BLaER1 (cell line): Measurements from ENCODE around the gene MYO3B.

Experiments used
- H3K27ac ChIP-seq: shearing (Covaris generic); formaldehyde crosslinking; 2 replicates; pipeline ENCODE4 v1.8.1; 2022
- H3K27me3 ChIP-seq: shearing (Covaris generic); formaldehyde crosslinking; 2 replicates; pipeline ENCODE4 v1.8.1; 2022
- H3K36me3 ChIP-seq: shearing (Covaris generic); formaldehyde crosslinking; 2 replicates; pipeline ENCODE4 v1.8.1; 2022
- H3K4me1 ChIP-seq: shearing (Covaris generic); formaldehyde crosslinking; 2 replicates; pipeline ENCODE4 v1.8.1; 2022
- H3K4me2 ChIP-seq: shearing (Covaris generic); formaldehyde crosslinking; 2 replicates; pipeline ENCODE4 v1.8.1; 2022
- H3K4me3 ChIP-seq: shearing (Covaris generic); formaldehyde crosslinking; 2 replicates; pipeline ENCODE4 v1.8.1; 2022
- H3K9ac ChIP-seq: shearing (Covaris generic); formaldehyde crosslinking; 2 replicates; pipeline ENCODE4 v1.8.1; 2022
- H3K9me3 ChIP-seq: shearing (Covaris generic); formaldehyde crosslinking; 2 replicates; pipeline ENCODE4 v1.8.1; 2022
- H4K20me1 ChIP-seq: shearing (Covaris generic); formaldehyde crosslinking; 2 replicates; pipeline ENCODE4 v1.8.1; 2022
- Cebpa-rat ChIP-seq: shearing (Covaris generic); IDR thresholded peaks from 2 replicates; pipeline ENCODE4 v1.8.1; 2022

Gene MYO3B

DNA sequence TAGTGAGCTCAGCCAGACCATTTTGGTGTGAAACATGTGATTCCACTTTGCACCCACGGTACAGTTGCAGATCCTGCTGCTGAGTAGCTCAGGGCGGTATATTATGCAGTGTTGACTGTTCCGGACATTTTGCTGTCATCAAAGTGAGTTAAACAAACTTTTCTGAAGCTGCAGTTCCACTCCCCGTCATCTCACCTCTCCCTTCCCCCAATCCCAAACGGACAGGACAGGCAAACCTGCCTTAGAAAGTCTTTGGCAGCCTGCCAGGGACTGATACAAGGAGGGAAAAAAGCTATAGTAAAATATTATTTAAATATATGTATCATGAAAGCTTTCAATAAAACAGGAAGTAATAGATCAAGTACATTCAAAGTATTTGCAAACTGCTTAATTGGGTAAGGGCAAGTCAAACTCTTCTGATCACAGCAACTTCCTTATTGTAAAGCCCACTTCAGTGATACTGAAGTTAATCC, 501.7 kb downstream of the MYO3B start:
- Histone ChIP-seq H4K20me1 (no peaks in the 10 kb centered on the region), H3K4me3 (no peak overlapping the region), H3K9me3 (no peaks in the 10 kb centered on the region), H3K4me1 (no peaks in the 10 kb centered on the region), H3K36me3 (no peaks in the 10 kb centered on the region), H3K27me3 (no peaks in the 10 kb centered on the region), H3K27ac (no peak overlapping the region), H3K4me2 (no peak overlapping the region), H3K9ac (no peak overlapping the region)
- TF ChIP-seq Cebpa-rat, result no peak

DNA sequence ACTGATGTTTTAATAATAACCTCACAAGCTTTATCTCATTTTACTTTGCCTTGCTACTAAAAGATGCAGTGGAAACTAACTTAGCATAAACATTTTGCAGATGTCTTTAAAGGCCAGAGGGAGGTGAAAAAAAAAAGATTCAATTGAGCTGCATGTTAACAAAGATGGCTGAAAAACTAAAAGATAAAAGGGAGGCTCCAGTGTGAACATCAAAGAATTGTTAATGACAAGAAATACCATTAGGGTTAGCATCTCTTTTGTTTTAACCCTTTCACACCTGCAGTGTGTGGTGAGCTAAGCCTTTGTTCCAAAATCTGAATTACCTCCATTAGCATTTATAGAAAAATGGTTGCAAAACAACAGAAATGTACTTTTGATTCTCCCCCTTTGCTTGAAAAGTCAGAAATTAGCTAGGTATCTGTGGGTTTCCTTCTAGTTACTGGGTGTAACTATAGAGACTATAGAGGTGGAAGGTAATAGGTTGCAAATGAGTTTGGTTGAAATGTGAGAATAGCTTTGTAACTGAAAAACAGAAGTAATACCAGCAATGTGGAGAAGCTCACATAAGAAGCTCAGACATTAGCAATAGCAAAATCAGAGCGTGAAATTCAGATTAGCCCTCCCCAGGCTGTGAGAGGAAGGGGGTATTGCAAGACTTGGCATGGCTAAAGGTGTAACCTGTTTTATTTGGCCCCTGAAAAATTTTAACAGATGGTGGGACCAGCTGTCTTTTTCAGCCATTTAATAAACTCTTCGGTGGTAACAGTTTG, 502.4 kb downstream of the MYO3B start:
- no peak overlapping the region for H3K4me2 ChIP-seq
- no peaks in the 10 kb centered on the region for H3K4me1 ChIP-seq
- H4K20me1 ChIP-seq, result no peaks in the 10 kb centered on the region
- H3K36me3 ChIP-seq, result no peaks in the 10 kb centered on the region
- H3K27ac ChIP-seq, result no peak overlapping the region
- H3K4me3 ChIP-seq, result no peak overlapping the region
- no peaks in the 10 kb centered on the region for H3K9me3 ChIP-seq
- TF ChIP-seq Cebpa-rat, result no peak
- H3K9ac ChIP-seq, result no peak overlapping the region
- no peaks in the 10 kb centered on the region for H3K27me3 ChIP-seq

DNA sequence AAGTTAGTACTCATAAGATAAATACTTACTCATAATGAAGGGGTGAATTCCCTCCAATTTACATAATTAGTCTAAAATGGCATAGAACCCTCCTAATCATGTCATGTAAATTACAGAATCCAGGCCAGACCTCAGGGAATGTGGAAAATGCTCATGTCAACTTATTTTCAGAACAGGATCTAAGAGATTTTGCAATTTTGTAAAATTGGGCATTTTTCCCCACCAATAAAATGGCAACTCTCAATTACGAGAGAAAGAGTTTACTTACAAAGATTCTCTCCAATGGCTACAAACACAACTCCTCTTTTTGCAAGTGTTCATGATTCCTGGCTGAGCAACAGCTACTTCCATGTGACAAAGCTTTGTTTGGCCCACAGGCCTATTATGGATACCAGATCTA, 503.4 kb downstream of the MYO3B start:
- Histone ChIP-seq H3K4me2 (no peak overlapping the region), H3K4me1 (no peaks in the 10 kb centered on the region), H3K9me3 (no peaks in the 10 kb centered on the region), H3K36me3 (no peaks in the 10 kb centered on the region), H3K27ac (no peak overlapping the region), H3K4me3 (no peak overlapping the region), H3K27me3 (no peaks in the 10 kb centered on the region), H4K20me1 (no peaks in the 10 kb centered on the region), H3K9ac (no peak overlapping the region)
- no peak for TF ChIP-seq Cebpa-rat

- H3K9me3 ChIP-seq, result no peaks in the 10 kb centered on the region
- H3K4me3 ChIP-seq, result no peak overlapping the region
- no peak overlapping the region for H3K9ac ChIP-seq
- H3K4me1 ChIP-seq, result no peaks in the 10 kb centered on the region
- no peaks in the 10 kb centered on the region for H4K20me1 ChIP-seq
- no peak for TF ChIP-seq Cebpa-rat
- H3K36me3 ChIP-seq, result no peaks in the 10 kb centered on the region
- no peak overlapping the region for H3K27ac ChIP-seq
- no peaks in the 10 kb centered on the region for H3K27me3 ChIP-seq
- no peak overlapping the region for H3K4me2 ChIP-seq
These were observed 507.6 kb downstream of the MYO3B start for GRCh38 chr2:170685591-170685990.

- Histone ChIP-seq H3K27me3 (no peaks in the 10 kb centered on the region), H3K4me1 (no peaks in the 10 kb centered on the region), H3K4me3 (no peak overlapping the region), H4K20me1 (no peaks in the 10 kb centered on the region), H3K4me2 (no peak overlapping the region), H3K27ac (no peak overlapping the region), H3K9me3 (no peaks in the 10 kb centered on the region), H3K36me3 (no peaks in the 10 kb centered on the region), H3K9ac (no peak overlapping the region)
- no peak for TF ChIP-seq Cebpa-rat
These were observed 511.5 kb downstream of the MYO3B start for GRCh38 chr2:170689481-170689880.

DNA sequence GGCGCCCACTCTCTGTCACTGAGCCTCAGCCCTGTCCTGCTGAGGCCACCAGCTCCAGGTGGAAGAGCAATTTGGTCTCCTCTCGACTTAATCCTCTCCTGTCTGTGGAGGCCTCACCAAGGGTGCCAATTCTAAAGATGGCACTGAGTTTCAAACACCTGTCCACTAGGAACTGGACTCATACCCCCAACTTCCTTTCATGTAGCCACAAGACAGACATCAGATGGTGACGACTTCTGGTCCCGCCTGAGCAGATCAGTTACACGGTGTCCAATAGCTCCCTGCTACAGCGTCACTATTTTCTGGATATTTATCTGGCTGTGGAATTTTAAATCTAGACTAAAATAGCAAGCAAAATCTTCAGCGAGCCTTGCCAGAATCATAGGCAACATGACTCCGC, 512.7 kb downstream of the MYO3B start:
- Histone ChIP-seq H3K4me1 (no peaks in the 10 kb centered on the region), H3K27ac (no peak overlapping the region), H3K4me3 (no peak overlapping the region), H3K4me2 (no peak overlapping the region), H3K9ac (no peak overlapping the region), H3K36me3 (no peaks in the 10 kb centered on the region), H3K9me3 (no peaks in the 10 kb centered on the region), H3K27me3 (no peaks in the 10 kb centered on the region), H4K20me1 (no peaks in the 10 kb centered on the region)
- no peak for TF ChIP-seq Cebpa-rat

DNA sequence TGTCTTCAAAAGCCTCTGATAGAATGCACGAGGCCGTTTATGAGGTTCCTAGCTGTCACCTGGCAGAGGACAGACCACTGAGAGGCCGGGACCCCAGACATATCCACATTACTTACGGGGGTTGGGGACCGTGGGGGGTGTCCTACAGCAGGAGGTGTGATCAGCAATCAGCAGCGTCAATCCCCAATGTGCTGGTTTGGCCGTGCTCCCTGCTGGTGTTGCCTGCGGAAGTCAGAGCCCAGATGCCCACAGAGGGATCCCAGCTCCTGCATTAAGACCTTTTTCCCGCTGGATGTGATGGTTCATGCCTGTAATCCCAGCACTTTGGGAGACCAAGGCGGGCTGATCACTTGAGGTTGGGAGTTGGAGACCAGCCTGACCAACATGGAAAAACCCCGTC, 516.4 kb downstream of the MYO3B start:
- Histone ChIP-seq H3K9ac (no peak overlapping the region), H3K27ac (no peak overlapping the region), H3K9me3 (no peaks in the 10 kb centered on the region), H4K20me1 (no peaks in the 10 kb centered on the region), H3K36me3 (no peaks in the 10 kb centered on the region), H3K4me2 (no peak overlapping the region), H3K4me3 (no peak overlapping the region), H3K27me3 (no peaks in the 10 kb centered on the region), H3K4me1 (no peaks in the 10 kb centered on the region)
- TF ChIP-seq Cebpa-rat, result no peak

- Histone ChIP-seq H3K9ac (no peak overlapping the region), H3K27ac (no peak overlapping the region), H3K36me3 (no peaks in the 10 kb centered on the region), H3K4me3 (no peak overlapping the region), H3K9me3 (no peaks in the 10 kb centered on the region), H3K4me1 (no peaks in the 10 kb centered on the region), H3K27me3 (no peaks in the 10 kb centered on the region), H3K4me2 (no peak overlapping the region), H4K20me1 (no peaks in the 10 kb centered on the region)
- no peak for TF ChIP-seq Cebpa-rat
These were observed 517.8 kb downstream of the MYO3B start for GRCh38 chr2:170695521-170696410.

DNA sequence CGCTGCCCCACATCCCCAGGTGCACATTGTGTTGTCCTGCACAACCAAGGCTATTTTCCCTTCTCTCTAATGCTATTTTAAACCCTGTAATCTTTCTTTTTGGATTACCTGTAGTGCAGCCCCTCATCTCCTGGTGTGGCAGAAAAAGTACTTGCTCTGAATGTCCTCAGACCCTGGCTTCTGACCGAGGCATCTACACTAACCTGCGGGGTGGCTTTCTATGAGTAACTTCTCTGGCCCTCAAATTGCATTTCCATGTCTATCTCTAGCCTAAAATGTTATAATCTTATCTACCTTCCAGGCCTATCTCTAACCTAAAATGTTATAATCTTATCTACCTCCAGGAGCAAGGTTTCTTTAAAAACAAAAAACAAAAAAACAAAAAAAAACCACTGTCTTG, 519.0 kb downstream of the MYO3B start:
- H3K4me1 ChIP-seq, result no peaks in the 10 kb centered on the region
- H3K9ac ChIP-seq, result no peak overlapping the region
- no peaks in the 10 kb centered on the region for H3K36me3 ChIP-seq
- H4K20me1 ChIP-seq, result no peaks in the 10 kb centered on the region
- H3K27ac ChIP-seq, result no peak overlapping the region
- no peak for TF ChIP-seq Cebpa-rat
- H3K4me3 ChIP-seq, result no peak overlapping the region
- no peak overlapping the region for H3K4me2 ChIP-seq
- H3K27me3 ChIP-seq, result no peaks in the 10 kb centered on the region
- no peaks in the 10 kb centered on the region for H3K9me3 ChIP-seq

GRCh38 chr2:170701011-170701410, 523.1 kb downstream of the MYO3B start:
- H3K9me3 ChIP-seq, result peaks cover 11% of the 10 kb centered on the region
- H3K36me3 ChIP-seq, result no peaks in the 10 kb centered on the region
- TF ChIP-seq Cebpa-rat, result no peak
- no peaks in the 10 kb centered on the region for H4K20me1 ChIP-seq
- no peak overlapping the region for H3K27ac ChIP-seq
- no peak overlapping the region for H3K4me2 ChIP-seq
- no peaks in the 10 kb centered on the region for H3K4me1 ChIP-seq
- H3K27me3 ChIP-seq, result no peaks in the 10 kb centered on the region
- H3K9ac ChIP-seq, result no peak overlapping the region
- H3K4me3 ChIP-seq, result no peak overlapping the region
